NCI-H446 treated with DMSO at 0.1 percent for 48 hours (cell line): ENCODE results near the gene MBNL1.
"Not testable (repeated sequence)": the region's sequence is repeated elsewhere in the genome, so short reads cannot be mapped to it uniquely, and the experiment has no call there.

Experiments used
- DNase-seq: peaks from one replicate; lab custom pipeline; 2025; lab: John Stamatoyannopoulos, UW

Gene MBNL1

GRCh38 chr3:152350139-152350538 is 81.4 kb downstream of the MBNL1 start:
- no peak for DNase-seq

- no peak for DNase-seq
These were observed 82.0 kb downstream of the MBNL1 start for GRCh38 chr3:152350776-152351175.

- DNase-seq = no peak
These were observed 83.8 kb downstream of the MBNL1 start for GRCh38 chr3:152352554-152352953.

- no peak for DNase-seq
These were observed 84.8 kb downstream of the MBNL1 start for GRCh38 chr3:152353578-152353977.

GRCh38 chr3:152355744-152356665 is 87.3 kb downstream of the MBNL1 start:
- DNase-seq = no peak

- no peak for DNase-seq
These were observed 88.1 kb downstream of the MBNL1 start for GRCh38 chr3:152356870-152357276.

GRCh38 chr3:152357587-152357986 is 88.9 kb downstream of the MBNL1 start:
- no peak for DNase-seq

GRCh38 chr3:152359385-152360248 is 90.9 kb downstream of the MBNL1 start:
- no peak for DNase-seq

GRCh38 chr3:152360302-152360701 is 91.6 kb downstream of the MBNL1 start:
- DNase-seq = no peak

- DNase-seq = no peak
These were observed 92.2 kb downstream of the MBNL1 start for GRCh38 chr3:152360966-152361365.

- DNase-seq = no peak
These were observed 93.4 kb downstream of the MBNL1 start for GRCh38 chr3:152362086-152362485.

GRCh38 chr3:152364237-152364636 is 95.5 kb downstream of the MBNL1 start:
- DNase-seq = no peak

GRCh38 chr3:152365126-152365525 is 96.4 kb downstream of the MBNL1 start:
- DNase-seq = no peak

- peak; percentile 68 for DNase-seq
These were observed 97.3 kb downstream of the MBNL1 start for GRCh38 chr3:152365766-152366593.

GRCh38 chr3:152367192-152367591 is 98.5 kb downstream of the MBNL1 start:
- not testable (repeated sequence) for DNase-seq

- DNase-seq = not testable (repeated sequence)
These were observed 103.9 kb downstream of the MBNL1 start for GRCh38 chr3:152372633-152373032.

- DNase-seq = no peak
These were observed 104.7 kb downstream of the MBNL1 start for GRCh38 chr3:152373379-152373778.

GRCh38 chr3:152374262-152374990 is 105.7 kb downstream of the MBNL1 start:
- DNase-seq = no peak

GRCh38 chr3:152375546-152375945 is 106.8 kb downstream of the MBNL1 start:
- no peak for DNase-seq

GRCh38 chr3:152376351-152377183 is 107.8 kb downstream of the MBNL1 start:
- peak; percentile 24 for DNase-seq
